ENCODE measurements around the gene PRC1.

Gene PRC1

GRCh38 chr15:90989040-90989768 lies 5.1 kb downstream of the PRC1 start:
- no peak for DNase-seq (ENCODE audit: low spot score)

- DNase-seq (ENCODE audit: low spot score) = no peak
Observed at GRCh38 chr15:90988296-90988695, 6.0 kb downstream of the PRC1 start.

- no peak for DNase-seq (ENCODE audit: low spot score)
Observed at GRCh38 chr15:90987561-90988141, 6.7 kb downstream of the PRC1 start.

- DNase-seq (ENCODE audit: low spot score) = no peak
Observed at GRCh38 chr15:90986790-90987507, 7.4 kb downstream of the PRC1 start.

GRCh38 chr15:90982135-90982534 lies 12.2 kb downstream of the PRC1 start:
- DNase-seq (ENCODE audit: low spot score) = no peak

GRCh38 chr15:90981681-90982080 lies 12.7 kb downstream of the PRC1 start:
- DNase-seq (ENCODE audit: low spot score) = no peak

- DNase-seq (ENCODE audit: low spot score) = no peak
Observed at GRCh38 chr15:90979582-90979981, 14.8 kb downstream of the PRC1 start.

GRCh38 chr15:90974216-90974615 lies 20.1 kb downstream of the PRC1 start:
- DNase-seq (ENCODE audit: low spot score) = no peak

GRCh38 chr15:90972133-90972532 lies 22.2 kb downstream of the PRC1 start:
- DNase-seq (ENCODE audit: low spot score) = no peak

GRCh38 chr15:90970274-90970673 lies 24.1 kb downstream of the PRC1 start:
- DNase-seq (ENCODE audit: low spot score) = no peak

GRCh38 chr15:90968434-90968833 lies 25.9 kb downstream of the PRC1 start:
- DNase-seq (ENCODE audit: low spot score) = no peak

- DNase-seq (ENCODE audit: low spot score) = no peak
Observed at GRCh38 chr15:90967206-90967605, 27.1 kb downstream of the PRC1 start.

GRCh38 chr15:90966262-90966661 lies 28.1 kb downstream of the PRC1 start:
- no peak for DNase-seq (ENCODE audit: low spot score)

- DNase-seq (ENCODE audit: low spot score) = no peak
Observed at GRCh38 chr15:90962021-90962420, 32.3 kb downstream of the PRC1 start.

- no peak for DNase-seq (ENCODE audit: low spot score)
Observed at GRCh38 chr15:90960298-90961091, 33.8 kb downstream of the PRC1 start.

GRCh38 chr15:90959894-90960293 lies 34.4 kb downstream of the PRC1 start:
- no peak for DNase-seq (ENCODE audit: low spot score)

- no peak for DNase-seq (ENCODE audit: low spot score)
Observed at GRCh38 chr15:90959028-90959595, 35.2 kb downstream of the PRC1 start.

GRCh38 chr15:90957791-90958190 lies 36.5 kb downstream of the PRC1 start:
- no peak for DNase-seq (ENCODE audit: low spot score)

- DNase-seq (ENCODE audit: low spot score) = no peak
Observed at GRCh38 chr15:90957031-90957790, 37.1 kb downstream of the PRC1 start.

GRCh38 chr15:90956274-90957030 lies 37.9 kb downstream of the PRC1 start:
- peak; percentile 58 for DNase-seq (ENCODE audit: low spot score)

All from CD4-positive, alpha-beta T cell treated with Interleukin-2 at 100 ng/mL for 4 hours (primary cell).